Loucy (cell line): ENCODE data around the gene HOXC11.

Experiments
- CTCF ChIP-seq: fragments of 200-600 bp; sonication (generic); conservative IDR thresholded peaks from 2 replicates; pipeline ENCODE4 v1.5.1; 2014; ENCODE audit warnings: mild to moderate bottlenecking, antibody characterized with exemption, low read length
- EZH2phosphoT487 ChIP-seq: fragments of 200-600 bp; IDR thresholded peaks from 2 replicates; pipeline ENCODE4 v1.6.1; 2018; ENCODE audit warnings: antibody characterized with exemption, mild to moderate bottlenecking, moderate library complexity, borderline replicate concordance

DNA sequence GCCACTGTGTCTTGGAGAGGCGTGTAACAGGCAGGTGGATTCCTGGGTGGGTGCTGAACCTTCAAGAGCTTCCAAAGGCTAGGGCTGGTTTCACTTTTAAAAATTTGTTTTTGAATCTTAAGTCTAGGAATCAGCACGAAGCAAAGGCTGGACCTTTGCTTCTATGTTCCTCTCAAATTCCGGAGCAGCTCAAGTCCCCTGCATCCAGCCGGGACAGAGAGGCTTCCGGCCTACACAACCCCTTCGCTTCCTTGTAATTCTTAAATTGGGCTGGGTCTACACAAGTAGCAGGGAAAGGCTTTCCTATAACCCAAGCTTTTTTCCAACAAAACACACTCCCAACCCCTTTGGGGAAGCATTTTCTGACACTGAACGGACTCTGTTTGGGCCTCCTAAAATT lies 9.9 kb upstream of the HOXC11 start:
- no peak for TF ChIP-seq CTCF
- TF ChIP-seq EZH2phosphoT487, result no peak
